ENCODE results near the gene ID1. TPM values are rescaled to one million over a fixed set of nuclear protein-coding genes. Genes with fewer than 3 reads are reported as not detected.

Gene ID1
- total and polyA plus RNA-seq, 10 of the 15 experiments (the other 5 are each of a cell fraction or from before 2014, with no cell fraction given), result 0.09 to 1.3 (median 0.47) TPM; not detected in 2

DNA sequence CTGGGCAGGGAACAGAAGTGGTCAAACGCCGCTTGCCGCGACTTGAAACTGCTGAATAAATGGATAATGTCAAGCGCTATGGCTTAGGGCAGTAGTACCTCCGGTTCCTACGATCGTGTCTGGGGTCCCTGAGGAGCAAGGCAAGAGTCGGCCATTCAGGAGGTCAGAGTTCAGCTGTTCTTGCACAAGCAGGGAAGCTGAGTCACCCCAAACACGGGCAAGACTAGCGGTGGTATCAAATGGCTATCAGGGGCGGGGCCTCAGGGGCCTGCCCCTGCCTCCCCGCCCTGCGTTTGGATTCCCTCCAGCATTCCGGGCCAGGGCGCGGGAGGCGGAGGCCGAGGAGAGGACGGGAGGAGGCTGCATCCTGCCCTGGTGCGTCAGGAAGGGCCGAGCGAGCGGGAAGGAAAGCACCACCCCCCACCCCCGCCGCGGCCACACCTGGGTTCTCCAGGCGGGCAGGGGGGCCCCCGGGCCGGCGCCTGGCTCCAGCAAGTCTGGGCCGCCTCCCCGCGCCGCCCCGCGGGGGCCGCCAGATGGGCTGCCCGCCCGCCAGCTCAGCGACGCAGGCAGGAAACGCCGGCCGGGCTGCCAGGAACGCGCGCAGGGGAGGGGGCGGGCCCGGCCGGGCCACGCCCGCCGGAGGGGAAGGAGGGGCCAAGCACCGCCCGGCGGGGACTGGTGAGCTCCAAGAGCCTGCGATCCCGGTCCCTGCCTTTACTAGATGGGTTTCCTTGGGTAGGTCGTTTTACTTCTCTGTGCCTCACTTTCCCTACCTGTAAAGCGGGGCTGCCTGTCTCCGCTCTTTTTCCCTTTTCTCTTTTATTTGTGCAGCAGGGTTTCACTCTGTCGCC, 32.2 kb upstream of the ID1 start (continued):
- TF ChIP-seq TCF12 (IDR thresholded peaks at IDR 0.05; ENCODE audit: low read depth, low read length) (peak; percentile 77), CUX1 (IDR thresholded peaks at IDR 0.05; ENCODE audit: insufficient replicate concordance, low read depth, low read length) (no peak), EGR1 (IDR thresholded peaks at IDR 0.05; ENCODE audit: borderline replicate concordance in 1 of 2, low read depth in 2 of 2, low read length in 2 of 2) (peak in 1 of 2 experiments; percentile 62; a peak in 1 of 3 replicates), SKIL (IDR thresholded peaks at IDR 0.05; ENCODE audit: low read depth, poor library complexity, severe bottlenecking) (no peak), NBN (IDR thresholded peaks at IDR 0.05) (no peak), HDAC2 (IDR thresholded peaks at IDR 0.05) (no peak), BRCA1 (IDR thresholded peaks at IDR 0.05; ENCODE audit: low read depth, low read length) (no peak), NR2F1 (conservative IDR thresholded peaks at IDR 0.05) (peak; percentile 81), RELA (IDR thresholded peaks at IDR 0.05; ENCODE audit: borderline replicate concordance, partially characterized antibody) (peak; percentile 48), ZNF687 (IDR thresholded peaks at IDR 0.05) (peak; percentile 38; the same call in 1 of the 2 replicates), RBBP5 (conservative IDR thresholded peaks at IDR 0.05) (no peak), CHD1 (IDR thresholded peaks at IDR 0.05; ENCODE audit: low read depth, low read length) (no peak), CREM (IDR thresholded peaks at IDR 0.05; ENCODE audit: low read depth) (no peak), ZZZ3 (IDR thresholded peaks at IDR 0.05; ENCODE audit: control insufficient read depth, insufficient read length, low read depth) (no peak), SRF (IDR thresholded peaks at IDR 0.05; ENCODE audit: low read depth in 2 of 2, low read length in 2 of 2) (peak in 1 of 2 experiments; percentile 8; a peak in 1 of 4 replicates)
- TF ChIP-seq, protein P1, sequence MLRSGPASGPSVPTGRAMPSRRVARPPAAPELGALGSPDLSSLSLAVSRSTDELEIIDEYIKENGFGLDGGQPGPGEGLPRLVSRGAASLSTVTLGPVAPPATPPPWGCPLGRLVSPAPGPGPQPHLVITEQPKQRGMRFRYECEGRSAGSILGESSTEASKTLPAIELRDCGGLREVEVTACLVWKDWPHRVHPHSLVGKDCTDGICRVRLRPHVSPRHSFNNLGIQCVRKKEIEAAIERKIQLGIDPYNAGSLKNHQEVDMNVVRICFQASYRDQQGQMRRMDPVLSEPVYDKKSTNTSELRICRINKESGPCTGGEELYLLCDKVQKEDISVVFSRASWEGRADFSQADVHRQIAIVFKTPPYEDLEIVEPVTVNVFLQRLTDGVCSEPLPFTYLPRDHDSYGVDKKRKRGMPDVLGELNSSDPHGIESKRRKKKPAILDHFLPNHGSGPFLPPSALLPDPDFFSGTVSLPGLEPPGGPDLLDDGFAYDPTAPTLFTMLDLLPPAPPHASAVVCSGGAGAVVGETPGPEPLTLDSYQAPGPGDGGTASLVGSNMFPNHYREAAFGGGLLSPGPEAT (IDR thresholded peaks at IDR 0.05; ENCODE audit: low read depth), result no peak
